WTC11 (cell line): Measurements from ENCODE around the gene CSNK1G3. TPM values are rescaled to one million over a fixed set of nuclear protein-coding genes. Genes with fewer than 3 reads are reported as not detected.

ENCODE experiments used
- ATAC-seq: fragments of 200-7000 bp; cut with Tn5 transposase; 2 replicates; pipeline ENCODE4 v1.10.0; 2021; ENCODE audit warnings: mild to moderate bottlenecking, moderate library complexity
- CTCF ChIA-PET: fragments of 300-600 bp; sonication (Branson Sonifier 250); formaldehyde crosslinking; loops from one replicate; lab custom pipeline; 2021; ENCODE audit warnings: antibody characterized with exemption; lab: Charles Lee
- POLR2A ChIA-PET: fragments of 350-600 bp; sonication (Branson Sonifier 250); formaldehyde crosslinking; loops from one replicate; lab custom pipeline; 2021; ENCODE audit warnings: antibody characterized with exemption; lab: Charles Lee
- DNase-seq: peaks from one replicate; pipeline ENCODE4 v3.0.0; 2021; ENCODE audit warnings: low spot score
- H3K27ac Mint-ChIP-seq: 2 replicates; pipeline ENCODE4 v1.8.0; 2021; ENCODE audit warnings: mixed read lengths
- H3K27me3 Mint-ChIP-seq: 2 replicates; pipeline ENCODE4 v1.8.0; 2021; ENCODE audit warnings: low read depth, mild to moderate bottlenecking, moderate library complexity, mixed read lengths
- H3K36me3 Mint-ChIP-seq: 2 replicates; pipeline ENCODE4 v1.8.0; 2021; ENCODE audit warnings: mixed read lengths
- H3K4me1 Mint-ChIP-seq: 2 replicates; pipeline ENCODE4 v1.8.0; 2022; ENCODE audit warnings: mixed read lengths
- H3K4me3 Mint-ChIP-seq: 2 replicates; pipeline ENCODE4 v1.8.0; 2021; ENCODE audit warnings: mild to moderate bottlenecking, moderate library complexity, mixed read lengths
- H3K9me3 Mint-ChIP-seq: 2 replicates; pipeline ENCODE4 v1.8.0; 2021; ENCODE audit warnings: mixed read lengths
- ARID4B ChIP-seq: sonication (generic); formaldehyde crosslinking; IDR thresholded peaks from 2 replicates; pipeline ENCODE4 v1.8.0; 2023; ENCODE audit warnings: missing genetic modification reagents, mild to moderate bottlenecking, borderline replicate concordance
- CBFB ChIP-seq: sonication (generic); formaldehyde crosslinking; IDR thresholded peaks from 2 replicates; pipeline ENCODE4 v1.8.1; 2022; ENCODE audit warnings: mild to moderate bottlenecking, low read depth, missing genetic modification reagents
- EMX1 ChIP-seq: fragments of 250-450 bp; sonication (Bioruptor Pico); IDR thresholded peaks from 2 replicates; pipeline ENCODE4 v1.8.0; 2021; ENCODE audit warnings: mild to moderate bottlenecking
- ETV6 ChIP-seq: sonication (generic); formaldehyde crosslinking; IDR thresholded peaks from 2 replicates; pipeline ENCODE4 v1.8.1; 2022; ENCODE audit warnings: mild to moderate bottlenecking, missing genetic modification reagents
- IRF2 ChIP-seq: sonication (generic); formaldehyde crosslinking; IDR thresholded peaks from 2 replicates; pipeline ENCODE4 v1.8.0; 2022; ENCODE audit warnings: low read depth, missing genetic modification reagents, borderline replicate concordance
- MAX ChIP-seq: sonication (generic); formaldehyde crosslinking; IDR thresholded peaks from 2 replicates; pipeline ENCODE4 v1.8.0; 2022; ENCODE audit warnings: mild to moderate bottlenecking, missing genetic modification reagents
- SMAD3 ChIP-seq: sonication (generic); formaldehyde crosslinking; IDR thresholded peaks from 2 replicates; pipeline ENCODE4 v1.8.0; 2022; ENCODE audit warnings: missing genetic modification reagents, mild to moderate bottlenecking, borderline replicate concordance
- SP1 ChIP-seq: sonication (generic); formaldehyde crosslinking; conservative IDR thresholded peaks from 2 replicates; pipeline ENCODE4 v1.8.1; 2022; ENCODE audit warnings: missing genetic modification reagents
- TP53 ChIP-seq: sonication (generic); formaldehyde crosslinking; IDR thresholded peaks from 2 replicates; pipeline ENCODE4 v1.8.1; 2023; ENCODE audit warnings: mild to moderate bottlenecking, missing genetic modification reagents
- ZNF263 ChIP-seq: sonication (generic); formaldehyde crosslinking; IDR thresholded peaks from 2 replicates; pipeline ENCODE4 v1.8.1; 2022; ENCODE audit warnings: low read depth, mild to moderate bottlenecking, moderate library complexity, missing genetic modification reagents
- ZNF416 ChIP-seq: fragments of 250-450 bp; sonication (Bioruptor Pico); IDR thresholded peaks from 2 replicates; pipeline ENCODE4 v1.9.0; 2021; ENCODE audit warnings: mild to moderate bottlenecking, inconsistent platforms
- ZNF425 ChIP-seq: fragments of 250-450 bp; sonication (Bioruptor Pico); conservative IDR thresholded peaks from 2 replicates; pipeline ENCODE4 v1.9.0; 2021; ENCODE audit warnings: mild to moderate bottlenecking
- total RNA-seq: library from RNA; stranded (reverse); gene quantifications from 3 replicates; pipeline ENCODE4 v1.2.3, GENCODE V29; 2021
- TF ChIP-seq, protein P1 (sequence below): fragments of 250-450 bp; sonication (Bioruptor Pico); IDR thresholded peaks from 2 replicates; pipeline ENCODE4 v1.9.0; 2021; ENCODE audit warnings: mild to moderate bottlenecking
- TF ChIP-seq, protein P2 (sequence below): sonication (generic); formaldehyde crosslinking; IDR thresholded peaks from 2 replicates; pipeline ENCODE4 v1.8.0; 2022; ENCODE audit warnings: mild to moderate bottlenecking, missing genetic modification reagents
- TF ChIP-seq, protein P3 (sequence below): fragments of 250-450 bp; sonication (Bioruptor Pico); IDR thresholded peaks from 2 replicates; pipeline ENCODE4 v1.9.0; 2021; ENCODE audit warnings: mild to moderate bottlenecking, borderline replicate concordance

CSNK1G3 gene
- total RNA-seq, 1 experiment from 2014 or later: 51.2 TPM

DNA sequence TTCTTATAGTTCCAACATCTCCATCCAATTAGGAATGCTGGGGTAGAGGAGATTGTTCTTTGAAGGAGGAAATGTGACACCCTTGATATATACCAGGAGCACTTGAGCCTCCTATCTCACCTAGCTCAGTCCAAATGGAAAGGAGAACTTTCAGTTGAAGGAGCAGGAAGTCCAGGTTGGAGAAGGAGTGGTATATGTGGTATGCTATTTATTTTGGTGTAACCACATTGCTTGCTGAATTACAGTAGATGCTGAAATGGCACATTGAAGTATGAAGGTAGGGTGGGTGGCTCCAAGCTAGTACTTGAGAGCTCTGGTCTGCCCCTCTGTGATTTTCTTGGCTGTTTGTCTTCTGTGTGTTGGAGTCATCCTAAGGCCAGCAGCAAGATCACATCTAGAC, 6.1 kb downstream of the CSNK1G3 start (continued):
- TF ChIP-seq, protein P1, sequence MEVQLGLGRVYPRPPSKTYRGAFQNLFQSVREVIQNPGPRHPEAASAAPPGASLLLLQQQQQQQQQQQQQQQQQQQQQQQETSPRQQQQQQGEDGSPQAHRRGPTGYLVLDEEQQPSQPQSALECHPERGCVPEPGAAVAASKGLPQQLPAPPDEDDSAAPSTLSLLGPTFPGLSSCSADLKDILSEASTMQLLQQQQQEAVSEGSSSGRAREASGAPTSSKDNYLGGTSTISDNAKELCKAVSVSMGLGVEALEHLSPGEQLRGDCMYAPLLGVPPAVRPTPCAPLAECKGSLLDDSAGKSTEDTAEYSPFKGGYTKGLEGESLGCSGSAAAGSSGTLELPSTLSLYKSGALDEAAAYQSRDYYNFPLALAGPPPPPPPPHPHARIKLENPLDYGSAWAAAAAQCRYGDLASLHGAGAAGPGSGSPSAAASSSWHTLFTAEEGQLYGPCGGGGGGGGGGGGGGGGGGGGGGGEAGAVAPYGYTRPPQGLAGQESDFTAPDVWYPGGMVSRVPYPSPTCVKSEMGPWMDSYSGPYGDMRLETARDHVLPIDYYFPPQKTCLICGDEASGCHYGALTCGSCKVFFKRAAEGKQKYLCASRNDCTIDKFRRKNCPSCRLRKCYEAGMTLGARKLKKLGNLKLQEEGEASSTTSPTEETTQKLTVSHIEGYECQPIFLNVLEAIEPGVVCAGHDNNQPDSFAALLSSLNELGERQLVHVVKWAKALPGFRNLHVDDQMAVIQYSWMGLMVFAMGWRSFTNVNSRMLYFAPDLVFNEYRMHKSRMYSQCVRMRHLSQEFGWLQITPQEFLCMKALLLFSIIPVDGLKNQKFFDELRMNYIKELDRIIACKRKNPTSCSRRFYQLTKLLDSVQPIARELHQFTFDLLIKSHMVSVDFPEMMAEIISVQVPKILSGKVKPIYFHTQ: no peak
- TF ChIP-seq ZNF263 (CRISPR knock-in tag) (no peak), MAX (no peak), ARID4B (CRISPR knock-in tag) (no peak), CBFB (CRISPR knock-in tag) (no peak), ETV6 (CRISPR knock-in tag) (no peak)
- TF ChIP-seq, protein P2, sequence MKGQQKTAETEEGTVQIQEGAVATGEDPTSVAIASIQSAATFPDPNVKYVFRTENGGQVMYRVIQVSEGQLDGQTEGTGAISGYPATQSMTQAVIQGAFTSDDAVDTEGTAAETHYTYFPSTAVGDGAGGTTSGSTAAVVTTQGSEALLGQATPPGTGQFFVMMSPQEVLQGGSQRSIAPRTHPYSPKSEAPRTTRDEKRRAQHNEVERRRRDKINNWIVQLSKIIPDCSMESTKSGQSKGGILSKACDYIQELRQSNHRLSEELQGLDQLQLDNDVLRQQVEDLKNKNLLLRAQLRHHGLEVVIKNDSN (CRISPR knock-in tag): no peak

GRCh38 chr5:123520677-123521247, 8.8 kb downstream of the CSNK1G3 start:
- H3K9me3 Mint-ChIP-seq: no peaks in the 10 kb centered on the region
- no peak overlapping the region for H3K27ac Mint-ChIP-seq
- ChIA-PET POLR2A (no interaction called here), CTCF (no interaction called here)
- H3K4me3 Mint-ChIP-seq: no peak overlapping the region
- DNase-seq (no peak), ATAC-seq (no peak)
- peaks cover 37% of the 10 kb centered on the region for H3K4me1 Mint-ChIP-seq
- H3K27me3 Mint-ChIP-seq: no peaks in the 10 kb centered on the region
- no peaks in the 10 kb centered on the region for H3K36me3 Mint-ChIP-seq
- TF ChIP-seq SP1 (CRISPR knock-in tag) (no peak), ZNF425 (CRISPR knock-in tag) (no peak), EMX1 (CRISPR knock-in tag) (no peak), ZNF416 (no peak), IRF2 (no peak), TP53 (CRISPR knock-in tag) (no peak), SMAD3 (CRISPR knock-in tag) (no peak)
- TF ChIP-seq, protein P3, sequence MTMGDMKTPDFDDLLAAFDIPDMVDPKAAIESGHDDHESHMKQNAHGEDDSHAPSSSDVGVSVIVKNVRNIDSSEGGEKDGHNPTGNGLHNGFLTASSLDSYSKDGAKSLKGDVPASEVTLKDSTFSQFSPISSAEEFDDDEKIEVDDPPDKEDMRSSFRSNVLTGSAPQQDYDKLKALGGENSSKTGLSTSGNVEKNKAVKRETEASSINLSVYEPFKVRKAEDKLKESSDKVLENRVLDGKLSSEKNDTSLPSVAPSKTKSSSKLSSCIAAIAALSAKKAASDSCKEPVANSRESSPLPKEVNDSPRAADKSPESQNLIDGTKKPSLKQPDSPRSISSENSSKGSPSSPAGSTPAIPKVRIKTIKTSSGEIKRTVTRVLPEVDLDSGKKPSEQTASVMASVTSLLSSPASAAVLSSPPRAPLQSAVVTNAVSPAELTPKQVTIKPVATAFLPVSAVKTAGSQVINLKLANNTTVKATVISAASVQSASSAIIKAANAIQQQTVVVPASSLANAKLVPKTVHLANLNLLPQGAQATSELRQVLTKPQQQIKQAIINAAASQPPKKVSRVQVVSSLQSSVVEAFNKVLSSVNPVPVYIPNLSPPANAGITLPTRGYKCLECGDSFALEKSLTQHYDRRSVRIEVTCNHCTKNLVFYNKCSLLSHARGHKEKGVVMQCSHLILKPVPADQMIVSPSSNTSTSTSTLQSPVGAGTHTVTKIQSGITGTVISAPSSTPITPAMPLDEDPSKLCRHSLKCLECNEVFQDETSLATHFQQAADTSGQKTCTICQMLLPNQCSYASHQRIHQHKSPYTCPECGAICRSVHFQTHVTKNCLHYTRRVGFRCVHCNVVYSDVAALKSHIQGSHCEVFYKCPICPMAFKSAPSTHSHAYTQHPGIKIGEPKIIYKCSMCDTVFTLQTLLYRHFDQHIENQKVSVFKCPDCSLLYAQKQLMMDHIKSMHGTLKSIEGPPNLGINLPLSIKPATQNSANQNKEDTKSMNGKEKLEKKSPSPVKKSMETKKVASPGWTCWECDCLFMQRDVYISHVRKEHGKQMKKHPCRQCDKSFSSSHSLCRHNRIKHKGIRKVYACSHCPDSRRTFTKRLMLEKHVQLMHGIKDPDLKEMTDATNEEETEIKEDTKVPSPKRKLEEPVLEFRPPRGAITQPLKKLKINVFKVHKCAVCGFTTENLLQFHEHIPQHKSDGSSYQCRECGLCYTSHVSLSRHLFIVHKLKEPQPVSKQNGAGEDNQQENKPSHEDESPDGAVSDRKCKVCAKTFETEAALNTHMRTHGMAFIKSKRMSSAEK (CRISPR knock-in tag): no peak
- TF ChIP-seq, all 79 proteins: peak for 0
